Fibroblast of lung (primary cell): ENCODE results near the gene ECEL1.

Experiments used
- EZH2 ChIP-seq: IDR thresholded peaks from 2 replicates; pipeline ENCODE4 v1.5.1; 2012; ENCODE audit warnings: low read length, control low read depth, mild to moderate bottlenecking; ENCODE audit errors: missing control alignments
- TF ChIP-seq, protein P1 (sequence below), 2 donors: IDR thresholded peaks in 1 of 2; conservative IDR thresholded peaks in 1 of 2; 1 replicate in 1 of 2; 2 replicates in 1 of 2; pipeline ENCODE4 v1.5.1; 2011 to 2012; ENCODE audit warnings: low read length in 2 of 2, control low read depth in 1 of 2, inconsistent platforms in 1 of 2, low read depth in 1 of 2, mild to moderate bottlenecking in 1 of 2

DNA sequence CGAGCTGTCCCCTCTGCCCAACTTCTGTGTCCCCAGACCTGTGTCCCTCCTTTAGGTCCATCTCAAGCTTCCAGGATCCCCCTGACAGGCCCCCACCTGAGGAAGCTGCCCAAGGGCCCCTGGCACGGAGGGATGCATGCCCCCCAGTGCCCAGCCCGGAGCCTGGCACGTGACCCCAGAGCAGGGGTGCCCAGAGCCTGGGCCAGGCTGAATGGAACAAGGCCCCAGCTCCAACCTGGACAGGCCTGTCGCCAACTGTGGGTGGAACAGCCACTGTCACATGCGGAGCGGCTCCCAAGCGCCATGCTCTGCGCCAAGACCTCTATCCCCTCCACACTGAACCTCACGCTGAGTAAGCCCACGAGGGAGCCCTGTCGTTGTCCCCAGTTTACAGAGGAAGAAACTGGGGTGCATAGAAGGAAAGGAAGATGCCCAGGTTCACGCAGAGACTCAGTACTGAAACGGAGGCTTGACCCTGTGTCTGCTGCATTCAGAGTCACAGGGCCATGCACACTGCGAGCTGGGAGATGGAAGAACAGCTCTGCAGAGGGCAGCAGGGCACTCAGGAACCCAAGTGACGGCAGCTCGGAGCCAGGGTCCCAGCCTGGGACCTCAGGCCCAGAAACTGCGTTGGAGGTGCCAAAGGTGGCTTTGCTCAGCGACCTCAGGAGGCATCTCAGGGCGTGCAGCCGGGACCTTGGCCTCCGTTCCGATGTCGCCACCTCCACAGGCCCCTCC is 5.5 kb upstream of the ECEL1 start:
- TF ChIP-seq, protein P1, sequence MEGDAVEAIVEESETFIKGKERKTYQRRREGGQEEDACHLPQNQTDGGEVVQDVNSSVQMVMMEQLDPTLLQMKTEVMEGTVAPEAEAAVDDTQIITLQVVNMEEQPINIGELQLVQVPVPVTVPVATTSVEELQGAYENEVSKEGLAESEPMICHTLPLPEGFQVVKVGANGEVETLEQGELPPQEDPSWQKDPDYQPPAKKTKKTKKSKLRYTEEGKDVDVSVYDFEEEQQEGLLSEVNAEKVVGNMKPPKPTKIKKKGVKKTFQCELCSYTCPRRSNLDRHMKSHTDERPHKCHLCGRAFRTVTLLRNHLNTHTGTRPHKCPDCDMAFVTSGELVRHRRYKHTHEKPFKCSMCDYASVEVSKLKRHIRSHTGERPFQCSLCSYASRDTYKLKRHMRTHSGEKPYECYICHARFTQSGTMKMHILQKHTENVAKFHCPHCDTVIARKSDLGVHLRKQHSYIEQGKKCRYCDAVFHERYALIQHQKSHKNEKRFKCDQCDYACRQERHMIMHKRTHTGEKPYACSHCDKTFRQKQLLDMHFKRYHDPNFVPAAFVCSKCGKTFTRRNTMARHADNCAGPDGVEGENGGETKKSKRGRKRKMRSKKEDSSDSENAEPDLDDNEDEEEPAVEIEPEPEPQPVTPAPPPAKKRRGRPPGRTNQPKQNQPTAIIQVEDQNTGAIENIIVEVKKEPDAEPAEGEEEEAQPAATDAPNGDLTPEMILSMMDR (conservative IDR thresholded peaks at IDR 0.05 in 1 of 2, IDR thresholded peaks at IDR 0.05 in 1 of 2; ENCODE audit: low read depth in 1 of 2, low read length in 2 of 2) = no peak
- no peak for TF ChIP-seq EZH2
